ENCODE measurements around the gene SFXN2. TPM values are rescaled to one million over a fixed set of nuclear protein-coding genes. Genes with fewer than 3 reads are reported as not detected.
A peak's percentile ranks its signal among the peaks of the same experiment; 100 is the strongest.

SFXN2 gene
- total and polyA plus RNA-seq, 9 donors = 6.2 to 31.2 (median 15.4) TPM

DNA sequence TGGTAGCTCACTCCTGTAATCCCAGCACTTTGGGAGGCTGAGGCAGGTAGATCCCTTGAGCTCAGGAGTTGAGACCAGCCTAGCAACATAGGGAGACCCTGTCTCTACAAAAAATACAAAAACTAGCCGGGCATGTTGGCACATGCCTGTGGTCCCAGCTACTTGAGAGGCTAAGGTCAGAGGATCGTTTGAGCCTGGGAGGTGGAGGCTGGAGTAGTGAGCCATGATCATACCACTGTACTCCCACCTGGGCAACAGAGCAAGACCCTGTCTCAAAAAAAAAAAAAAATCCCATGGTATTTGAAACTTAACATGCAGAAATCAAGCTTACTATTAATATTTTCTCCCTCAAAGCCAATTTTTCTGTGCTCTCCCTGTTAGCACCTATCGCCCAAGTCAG is 5.9 kb downstream of the SFXN2 start:
- Histone ChIP-seq H3K27me3 (no peaks in the 10 kb centered on the region), H3K4me3 (no peak overlapping the region), H3K4me1 (ENCODE audit: insufficient read depth) (peaks cover 12% of the 10 kb centered on the region), H3K9me3 (no peaks in the 10 kb centered on the region), H3K36me3 (no peaks in the 10 kb centered on the region), H3K27ac (no peak overlapping the region)
- WGBS, 3 donors = 82 to 88% (median 86%) methylated on average over 3 of the region's 3 CpGs
- DNase-seq = no peak
- intact Hi-C loops (cut with DNase I) = loop anchor here in 2 of 4 donors (10.0 kb wide), 2 partner anchors 114 to 354 kb away; partner anchors contain the start of gene CYP17A1 (in 1 of the 2)
- TF ChIP-seq EP300 (IDR thresholded peaks at IDR 0.05) (no peak), CTCF (IDR thresholded peaks at IDR 0.05) (no peak), POLR2A (IDR thresholded peaks at IDR 0.05) (no peak)

GRCh38 chr10:102720775-102721301 is 6.4 kb downstream of the SFXN2 start:
- H3K36me3 ChIP-seq = no peaks in the 10 kb centered on the region
- no peak overlapping the region for H3K4me3 ChIP-seq
- no peak for TF ChIP-seq EP300 (IDR thresholded peaks at IDR 0.05)
- no peak for TF ChIP-seq POLR2A (IDR thresholded peaks at IDR 0.05)
- TF ChIP-seq CTCF (IDR thresholded peaks at IDR 0.05) = no peak
- H3K4me1 ChIP-seq (ENCODE audit: insufficient read depth) = peaks cover 9% of the 10 kb centered on the region
- H3K27ac ChIP-seq = no peak overlapping the region
- no peaks in the 10 kb centered on the region for H3K9me3 ChIP-seq
- intact Hi-C loops (cut with DNase I) = loop anchor here in 2 of 4 donors (10.0 kb wide), 2 partner anchors 114 to 354 kb away; partner anchors contain the start of gene CYP17A1 (in 1 of the 2)
- peak in 1 of 5 donors; percentile 44 for DNase-seq
- WGBS, 3 donors = 52 to 60% (median 58%) methylated on average over 6 of the region's 6 CpGs
- H3K27me3 ChIP-seq = no peaks in the 10 kb centered on the region

DNA sequence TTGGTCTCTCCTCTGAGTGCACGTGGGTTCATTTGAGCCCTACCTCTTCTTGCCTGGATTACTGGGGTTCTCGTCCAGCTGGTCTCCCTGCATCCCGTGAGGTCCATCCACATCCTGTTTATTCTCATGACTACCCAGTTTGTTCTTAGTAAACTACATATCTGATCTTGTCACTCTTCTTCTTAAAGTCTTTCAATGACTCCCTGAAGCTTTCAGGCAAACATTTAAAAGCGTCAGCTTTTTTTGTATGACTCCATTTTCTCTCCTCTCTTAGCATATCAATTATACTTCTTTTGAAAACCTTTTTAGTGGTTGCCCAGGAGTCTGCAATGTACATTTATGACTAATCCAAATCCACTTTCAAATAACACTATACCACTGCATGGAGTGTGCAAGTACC is 7.5 kb downstream of the SFXN2 start:
- H3K36me3 ChIP-seq = no peaks in the 10 kb centered on the region
- 63 to 77% (median 76%) methylated on average over 4 of the region's 4 CpGs for WGBS, 3 donors
- H3K4me3 ChIP-seq = no peak overlapping the region
- H3K4me1 ChIP-seq (ENCODE audit: insufficient read depth) = peaks cover 8% of the 10 kb centered on the region
- no peak for DNase-seq
- H3K27me3 ChIP-seq = no peaks in the 10 kb centered on the region
- TF ChIP-seq CTCF (IDR thresholded peaks at IDR 0.05) (no peak), POLR2A (IDR thresholded peaks at IDR 0.05) (no peak), EP300 (IDR thresholded peaks at IDR 0.05) (no peak)
- H3K9me3 ChIP-seq = no peaks in the 10 kb centered on the region
- intact Hi-C loops (cut with DNase I) = loop anchor here in 2 of 4 donors (10.0 kb wide), 2 partner anchors 113 to 353 kb away; partner anchors contain the start of gene CYP17A1 (in 1 of the 2)
- H3K27ac ChIP-seq = no peak overlapping the region

GRCh38 chr10:102723989-102724388 is 9.6 kb downstream of the SFXN2 start:
- intact Hi-C loops (cut with DNase I) = loop anchor here in 2 of 4 donors (10.0 kb wide), 2 partner anchors 111 to 351 kb away; partner anchors contain the start of gene CYP17A1 (in 1 of the 2)

More at GRCh38 chr10:102723989-102724388, 9.6 kb downstream of the SFXN2 start:
- Histone ChIP-seq H3K4me1 (ENCODE audit: insufficient read depth) (peaks cover 2% of the 10 kb centered on the region), H3K9me3 (no peaks in the 10 kb centered on the region), H3K27me3 (no peaks in the 10 kb centered on the region), H3K4me3 (no peak overlapping the region), H3K36me3 (no peaks in the 10 kb centered on the region), H3K27ac (no peak overlapping the region)
- no peak for DNase-seq
- TF ChIP-seq EP300 (IDR thresholded peaks at IDR 0.05) (no peak), POLR2A (IDR thresholded peaks at IDR 0.05) (no peak), CTCF (IDR thresholded peaks at IDR 0.05) (no peak)
- 94 to 99% (median 95%) methylated on average over 4 of the region's 4 CpGs for WGBS, 3 donors

Measured in ovary (tissue), 9 donors.